Right lobe of liver (tissue), 4 donors: ENCODE data around the gene LTBR.

Experiments used
- POLR2A ChIP-seq: fragments of 450-650 bp; IDR thresholded peaks from one replicate; pipeline ENCODE4 v1.6.1; 2017; ENCODE audit warnings: antibody characterized with exemption, mild to moderate bottlenecking
- TF ChIP-seq, protein P1 (sequence below), 4 donors: fragments of 200-600 bp in 3 of 4; fragments of 450-650 bp in 1 of 4; IDR thresholded peaks; one replicate each; pipeline versions ENCODE4 v1.5.1 to v1.8.0; 2016 to 2022; ENCODE audit warnings: antibody characterized with exemption in 4 of 4, mild to moderate bottlenecking in 2 of 4
- donor health status: DM: no; HTN: no; CAD: no.
- donor health status: DM: no; HTN: no; CAD: no.
- donor health status: DM: no; HTN: yes; CAD: no.

DNA sequence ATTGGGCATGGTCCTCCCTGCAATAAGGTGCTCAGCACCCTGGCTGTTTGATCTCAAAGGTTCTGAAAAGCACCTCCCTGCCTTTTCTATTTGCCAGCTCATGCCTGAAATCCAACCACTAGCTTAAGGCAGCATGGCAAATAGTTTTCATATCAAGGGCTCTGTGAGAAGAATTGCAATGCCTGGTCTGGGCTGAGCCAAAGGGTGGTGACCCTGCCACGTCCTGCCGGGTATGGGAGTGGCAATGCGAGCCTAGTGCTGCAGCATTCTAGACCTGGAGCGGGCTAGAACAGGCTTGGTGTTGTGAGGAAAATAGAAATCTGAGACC is 6.3 kb upstream of the LTBR start:
- TF ChIP-seq POLR2A: peak; percentile 47
- TF ChIP-seq, protein P1, sequence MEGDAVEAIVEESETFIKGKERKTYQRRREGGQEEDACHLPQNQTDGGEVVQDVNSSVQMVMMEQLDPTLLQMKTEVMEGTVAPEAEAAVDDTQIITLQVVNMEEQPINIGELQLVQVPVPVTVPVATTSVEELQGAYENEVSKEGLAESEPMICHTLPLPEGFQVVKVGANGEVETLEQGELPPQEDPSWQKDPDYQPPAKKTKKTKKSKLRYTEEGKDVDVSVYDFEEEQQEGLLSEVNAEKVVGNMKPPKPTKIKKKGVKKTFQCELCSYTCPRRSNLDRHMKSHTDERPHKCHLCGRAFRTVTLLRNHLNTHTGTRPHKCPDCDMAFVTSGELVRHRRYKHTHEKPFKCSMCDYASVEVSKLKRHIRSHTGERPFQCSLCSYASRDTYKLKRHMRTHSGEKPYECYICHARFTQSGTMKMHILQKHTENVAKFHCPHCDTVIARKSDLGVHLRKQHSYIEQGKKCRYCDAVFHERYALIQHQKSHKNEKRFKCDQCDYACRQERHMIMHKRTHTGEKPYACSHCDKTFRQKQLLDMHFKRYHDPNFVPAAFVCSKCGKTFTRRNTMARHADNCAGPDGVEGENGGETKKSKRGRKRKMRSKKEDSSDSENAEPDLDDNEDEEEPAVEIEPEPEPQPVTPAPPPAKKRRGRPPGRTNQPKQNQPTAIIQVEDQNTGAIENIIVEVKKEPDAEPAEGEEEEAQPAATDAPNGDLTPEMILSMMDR (IDR thresholded peaks at IDR 0.05): no peak
